ENCODE results near the gene RING1.

The RING1 gene

DNA sequence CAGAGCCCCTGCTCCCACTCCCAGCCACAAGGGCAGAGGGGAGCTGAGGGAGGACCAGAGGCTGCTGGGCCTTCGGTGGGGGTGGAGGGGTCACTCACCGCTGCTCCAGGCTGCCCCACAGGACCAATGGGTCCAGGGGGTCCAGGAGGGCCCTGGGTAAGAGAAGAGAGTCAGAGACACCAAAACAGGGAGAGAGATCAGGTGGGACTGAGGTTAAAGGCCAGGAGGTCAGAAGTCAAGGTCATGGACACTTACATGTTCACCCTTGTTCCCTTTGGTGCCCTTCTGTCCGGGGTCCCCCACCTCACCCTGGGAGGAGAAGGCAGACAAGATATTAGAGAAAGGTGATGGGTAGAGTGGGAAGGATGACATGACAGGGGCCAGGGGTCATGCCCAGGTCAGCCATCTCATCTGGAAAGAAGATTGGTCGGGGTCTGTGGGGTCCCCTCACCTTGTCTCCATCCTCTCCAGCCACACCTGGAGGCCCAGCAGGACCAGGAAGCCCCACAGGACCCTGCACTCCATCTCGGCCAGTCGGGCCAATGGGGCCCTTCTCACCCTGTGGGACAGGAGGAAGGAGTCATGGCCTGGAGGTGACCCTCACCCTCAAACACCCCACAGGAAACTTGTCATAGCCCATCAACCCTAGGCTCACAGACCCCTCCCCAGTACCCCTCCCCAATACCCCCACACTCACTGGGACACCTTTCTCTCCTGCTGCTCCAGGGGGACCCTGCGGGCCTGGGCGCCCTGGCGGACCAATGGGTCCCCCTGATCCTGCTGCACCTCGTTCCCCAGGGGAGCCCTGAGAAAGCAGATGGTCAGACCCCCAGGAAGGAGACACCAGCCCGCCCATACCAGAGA, 37.1 kb upstream of the RING1 start:
- Histone ChIP-seq H3F3A (ENCODE audit: insufficient read depth, low read length) (no peaks in the 10 kb centered on the region), H3K27ac (ENCODE audit: low read length) (no peak overlapping the region), H3K4me2 (ENCODE audit: low read depth, low read length) (no peak overlapping the region), H2AFZ (ENCODE audit: low read length) (no peak overlapping the region), H3K9me2 (replicated peaks; ENCODE audit: insufficient read depth, low read length) (no peaks in the 10 kb centered on the region), H3K9ac (ENCODE audit: low read length) (no peak overlapping the region), H3K36me3 (replicated peaks; ENCODE audit: insufficient read depth, low read length) (no peaks in the 10 kb centered on the region), H3K4me1 (ENCODE audit: low read length) (no peaks in the 10 kb centered on the region), H3K4me3 (ENCODE audit: low read length) (no peak overlapping the region), H3K79me2 (ENCODE audit: low read length) (no peaks in the 10 kb centered on the region), H3K9me3 (replicated peaks; ENCODE audit: insufficient read depth, low read length) (no peaks in the 10 kb centered on the region), H4K20me1 (ENCODE audit: insufficient read depth, low read length) (no peaks in the 10 kb centered on the region), H3K27me3 (replicated peaks; ENCODE audit: insufficient read depth, low read length) (peaks cover 31% of the 10 kb centered on the region)
- DNase-seq: no peak
- no peak for TF ChIP-seq EZH2phosphoT487 (IDR thresholded peaks at IDR 0.05; ENCODE audit: low read length)
- TF ChIP-seq, protein P1, sequence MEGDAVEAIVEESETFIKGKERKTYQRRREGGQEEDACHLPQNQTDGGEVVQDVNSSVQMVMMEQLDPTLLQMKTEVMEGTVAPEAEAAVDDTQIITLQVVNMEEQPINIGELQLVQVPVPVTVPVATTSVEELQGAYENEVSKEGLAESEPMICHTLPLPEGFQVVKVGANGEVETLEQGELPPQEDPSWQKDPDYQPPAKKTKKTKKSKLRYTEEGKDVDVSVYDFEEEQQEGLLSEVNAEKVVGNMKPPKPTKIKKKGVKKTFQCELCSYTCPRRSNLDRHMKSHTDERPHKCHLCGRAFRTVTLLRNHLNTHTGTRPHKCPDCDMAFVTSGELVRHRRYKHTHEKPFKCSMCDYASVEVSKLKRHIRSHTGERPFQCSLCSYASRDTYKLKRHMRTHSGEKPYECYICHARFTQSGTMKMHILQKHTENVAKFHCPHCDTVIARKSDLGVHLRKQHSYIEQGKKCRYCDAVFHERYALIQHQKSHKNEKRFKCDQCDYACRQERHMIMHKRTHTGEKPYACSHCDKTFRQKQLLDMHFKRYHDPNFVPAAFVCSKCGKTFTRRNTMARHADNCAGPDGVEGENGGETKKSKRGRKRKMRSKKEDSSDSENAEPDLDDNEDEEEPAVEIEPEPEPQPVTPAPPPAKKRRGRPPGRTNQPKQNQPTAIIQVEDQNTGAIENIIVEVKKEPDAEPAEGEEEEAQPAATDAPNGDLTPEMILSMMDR (IDR thresholded peaks at IDR 0.05; ENCODE audit: low read length): no peak
- TF ChIP-seq EZH2 (optimal IDR thresholded peaks at IDR 0.05; ENCODE audit: low read depth, low read length): no peak

DNA sequence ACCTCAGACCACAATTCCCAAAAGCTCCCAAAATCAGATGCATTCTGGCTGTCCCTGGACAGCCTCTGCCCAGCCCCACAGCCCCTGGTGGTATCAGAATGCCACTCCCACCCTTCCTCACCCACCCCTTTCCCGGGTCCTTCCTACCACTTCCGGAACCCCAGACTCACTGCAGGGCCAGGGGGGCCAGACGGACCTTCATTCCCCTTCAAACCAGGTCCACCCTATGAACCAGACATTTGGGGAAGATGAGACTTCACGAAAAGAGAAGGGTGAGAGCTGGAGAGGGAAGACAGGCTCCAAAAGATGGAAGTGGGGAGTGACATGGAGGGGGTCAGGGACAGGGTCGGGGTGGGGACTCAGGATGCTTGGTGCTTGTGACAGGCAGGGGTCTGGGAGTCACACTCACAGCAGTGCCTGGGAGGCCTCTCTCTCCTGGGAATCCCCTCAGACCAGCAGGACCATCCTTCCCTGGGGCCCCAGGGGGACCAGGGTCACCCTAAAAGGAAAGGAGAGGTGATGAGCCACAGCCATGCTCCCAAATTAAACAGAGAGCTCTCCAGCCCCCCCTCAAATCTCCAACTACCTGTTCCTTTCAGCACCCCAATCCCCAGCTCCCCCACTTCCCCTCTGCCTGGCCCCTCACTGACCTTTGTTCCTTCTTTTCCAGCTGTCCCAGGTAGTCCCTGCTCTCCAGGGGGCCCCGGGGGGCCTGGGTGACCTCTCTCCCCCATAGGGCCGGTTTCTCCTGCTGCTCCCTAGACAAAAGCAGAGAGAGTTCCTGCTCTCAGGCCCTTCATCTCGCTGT, 36.2 kb upstream of the RING1 start:
- Histone ChIP-seq H3K36me3 (replicated peaks; ENCODE audit: insufficient read depth, low read length) (no peaks in the 10 kb centered on the region), H3K4me2 (ENCODE audit: low read depth, low read length) (no peak overlapping the region), H3K4me1 (ENCODE audit: low read length) (no peaks in the 10 kb centered on the region), H3K79me2 (ENCODE audit: low read length) (no peaks in the 10 kb centered on the region), H3K27me3 (replicated peaks; ENCODE audit: insufficient read depth, low read length) (peaks cover 37% of the 10 kb centered on the region), H3K9me2 (replicated peaks; ENCODE audit: insufficient read depth, low read length) (no peaks in the 10 kb centered on the region), H3K9me3 (replicated peaks; ENCODE audit: insufficient read depth, low read length) (no peaks in the 10 kb centered on the region), H3K4me3 (ENCODE audit: low read length) (no peak overlapping the region), H3K27ac (ENCODE audit: low read length) (no peak overlapping the region), H3K9ac (ENCODE audit: low read length) (no peak overlapping the region), H2AFZ (ENCODE audit: low read length) (no peak overlapping the region), H3F3A (ENCODE audit: insufficient read depth, low read length) (no peaks in the 10 kb centered on the region), H4K20me1 (ENCODE audit: insufficient read depth, low read length) (no peaks in the 10 kb centered on the region)
- TF ChIP-seq EZH2 (optimal IDR thresholded peaks at IDR 0.05; ENCODE audit: low read depth, low read length) (no peak), EZH2phosphoT487 (IDR thresholded peaks at IDR 0.05; ENCODE audit: low read length) (no peak)
- TF ChIP-seq, protein P1 (IDR thresholded peaks at IDR 0.05; ENCODE audit: low read length): no peak
- DNase-seq: no peak

DNA sequence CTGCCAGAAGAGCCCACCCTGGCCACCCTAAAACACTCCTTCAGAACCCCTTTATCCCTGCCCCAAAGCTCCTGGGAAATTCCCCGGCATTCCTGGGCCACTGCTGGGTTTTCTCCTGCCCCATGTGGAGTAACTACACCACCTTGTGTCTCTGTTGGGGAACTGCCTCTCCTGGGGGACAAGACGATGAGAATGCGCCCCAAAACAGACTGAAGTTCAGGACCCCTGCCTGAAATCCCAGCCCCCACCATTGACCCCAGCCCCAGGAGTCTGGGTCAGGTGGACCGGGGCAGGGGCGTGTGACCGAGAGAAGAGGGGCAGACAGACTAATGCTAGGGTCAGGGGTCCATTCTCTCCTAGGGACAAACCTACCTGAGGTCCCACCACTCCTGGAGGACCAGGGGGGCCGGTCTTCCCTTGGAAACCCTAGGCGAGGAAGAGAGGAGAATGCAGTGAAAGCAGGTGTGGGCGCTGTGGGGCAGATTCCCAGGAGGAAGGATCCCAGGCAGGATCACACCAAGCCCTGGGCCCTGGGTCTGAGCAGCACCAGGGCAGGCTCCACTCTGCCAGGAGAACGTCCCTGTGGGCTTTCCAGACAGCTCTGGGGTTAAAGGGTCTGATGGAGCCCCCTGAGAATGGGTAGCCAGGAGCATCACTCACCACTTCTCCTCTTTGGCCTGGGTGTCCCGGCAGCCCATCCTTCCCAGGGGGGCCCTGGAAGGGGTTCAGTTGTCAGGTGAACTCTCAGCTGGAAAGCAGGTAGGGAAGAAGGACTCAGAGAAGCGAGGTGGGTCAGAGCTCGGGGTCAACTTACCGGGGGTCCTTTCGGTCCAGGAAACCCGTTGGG, 35.4 kb upstream of the RING1 start:
- no peak overlapping the region for H3K9ac ChIP-seq (ENCODE audit: low read length)
- H3K36me3 ChIP-seq (replicated peaks; ENCODE audit: insufficient read depth, low read length): no peaks in the 10 kb centered on the region
- H3F3A ChIP-seq (ENCODE audit: insufficient read depth, low read length): no peaks in the 10 kb centered on the region
- H3K4me1 ChIP-seq (ENCODE audit: low read length): no peaks in the 10 kb centered on the region
- no peak overlapping the region for H3K27ac ChIP-seq (ENCODE audit: low read length)
- H2AFZ ChIP-seq (ENCODE audit: low read length): no peak overlapping the region
- H3K79me2 ChIP-seq (ENCODE audit: low read length): no peaks in the 10 kb centered on the region
- no peak overlapping the region for H3K4me3 ChIP-seq (ENCODE audit: low read length)
- H3K9me3 ChIP-seq (replicated peaks; ENCODE audit: insufficient read depth, low read length): no peaks in the 10 kb centered on the region
- no peaks in the 10 kb centered on the region for H3K9me2 ChIP-seq (replicated peaks; ENCODE audit: insufficient read depth, low read length)
- H3K4me2 ChIP-seq (ENCODE audit: low read depth, low read length): no peak overlapping the region
- no peaks in the 10 kb centered on the region for H4K20me1 ChIP-seq (ENCODE audit: insufficient read depth, low read length)
- TF ChIP-seq EZH2 (optimal IDR thresholded peaks at IDR 0.05; ENCODE audit: low read depth, low read length): no peak
- TF ChIP-seq EZH2phosphoT487 (IDR thresholded peaks at IDR 0.05; ENCODE audit: low read length): no peak
- TF ChIP-seq, protein P1 (IDR thresholded peaks at IDR 0.05; ENCODE audit: low read length): peak; percentile 60
- no peak for DNase-seq
- peaks cover 44% of the 10 kb centered on the region for H3K27me3 ChIP-seq (replicated peaks; ENCODE audit: insufficient read depth, low read length)
